ENCODE measurements around the gene CIROP. TPM values are rescaled to one million over a fixed set of nuclear protein-coding genes. Genes with fewer than 3 reads are reported as not detected.
A peak's percentile ranks its signal among the peaks of the same experiment; 100 is the strongest.

The CIROP gene
- total and polyA plus RNA-seq, 9 of the 15 experiments (the other 6 are each of a cell fraction or from before 2014, with no cell fraction given) = not detected

DNA sequence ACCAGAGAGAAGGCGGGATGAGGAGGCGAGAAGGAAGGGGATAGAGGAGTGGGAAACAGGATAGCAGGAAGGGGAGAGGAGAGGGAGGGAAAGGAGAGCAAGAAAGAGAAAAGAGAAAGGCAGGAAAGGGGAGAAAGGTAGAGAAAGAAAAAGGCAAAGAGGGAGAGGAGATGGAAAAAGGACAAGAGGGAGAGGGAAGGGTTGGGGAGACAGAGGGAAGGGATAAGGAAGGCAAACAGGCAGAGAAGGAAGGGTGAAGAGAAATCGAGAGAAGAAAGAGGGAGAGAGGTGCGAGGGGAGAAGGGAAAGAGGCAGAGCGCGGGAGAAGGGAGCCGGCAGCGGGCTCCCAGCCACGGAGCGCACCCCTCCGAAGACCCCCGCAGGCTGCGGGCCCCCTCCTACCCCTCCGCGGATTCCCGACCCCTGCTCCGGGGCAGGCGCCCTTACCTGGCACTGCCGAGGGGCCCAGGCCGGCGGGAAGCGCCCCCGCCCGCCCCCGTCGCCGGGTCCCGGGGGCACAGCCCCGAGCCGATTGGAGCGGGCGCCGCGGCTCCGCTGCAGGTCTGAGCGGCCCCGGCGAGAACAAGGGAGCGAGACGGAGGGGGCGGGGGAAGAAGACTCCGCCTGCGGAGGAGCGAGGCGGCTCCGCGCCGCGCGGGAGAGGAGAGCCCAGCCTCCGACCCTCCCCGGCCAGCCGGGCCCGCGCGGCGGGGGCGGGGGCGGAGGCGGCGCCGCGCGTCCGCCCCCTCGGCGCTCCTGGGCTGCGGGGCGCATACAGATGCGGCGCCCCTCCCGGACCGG lies 47.6 kb downstream of the CIROP start, which contains the start of gene CDH24 (continued):
- peak; percentile 34; the same call in 1 of the 2 replicates for TF ChIP-seq TOE1 (IDR thresholded peaks at IDR 0.05; ENCODE audit: borderline replicate concordance)
- TF ChIP-seq TOE1 (CRISPR knock-in tag; IDR thresholded peaks at IDR 0.05; ENCODE audit: borderline replicate concordance, low read depth) = no peak
- TF ChIP-seq ZNF696 (CRISPR knock-in tag; conservative IDR thresholded peaks at IDR 0.05) = no peak
- no peak; the same call in none of the 2 replicates for TF ChIP-seq SMAD4 (CRISPR knock-in tag; conservative IDR thresholded peaks at IDR 0.05)
- TF ChIP-seq, protein P1, sequence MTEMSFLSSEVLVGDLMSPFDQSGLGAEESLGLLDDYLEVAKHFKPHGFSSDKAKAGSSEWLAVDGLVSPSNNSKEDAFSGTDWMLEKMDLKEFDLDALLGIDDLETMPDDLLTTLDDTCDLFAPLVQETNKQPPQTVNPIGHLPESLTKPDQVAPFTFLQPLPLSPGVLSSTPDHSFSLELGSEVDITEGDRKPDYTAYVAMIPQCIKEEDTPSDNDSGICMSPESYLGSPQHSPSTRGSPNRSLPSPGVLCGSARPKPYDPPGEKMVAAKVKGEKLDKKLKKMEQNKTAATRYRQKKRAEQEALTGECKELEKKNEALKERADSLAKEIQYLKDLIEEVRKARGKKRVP (CRISPR knock-in tag; IDR thresholded peaks at IDR 0.05) = no peak
- no peak for TF ChIP-seq RFX5 (IDR thresholded peaks at IDR 0.05; ENCODE audit: low read depth, low read length)
- TF ChIP-seq, protein P2, sequence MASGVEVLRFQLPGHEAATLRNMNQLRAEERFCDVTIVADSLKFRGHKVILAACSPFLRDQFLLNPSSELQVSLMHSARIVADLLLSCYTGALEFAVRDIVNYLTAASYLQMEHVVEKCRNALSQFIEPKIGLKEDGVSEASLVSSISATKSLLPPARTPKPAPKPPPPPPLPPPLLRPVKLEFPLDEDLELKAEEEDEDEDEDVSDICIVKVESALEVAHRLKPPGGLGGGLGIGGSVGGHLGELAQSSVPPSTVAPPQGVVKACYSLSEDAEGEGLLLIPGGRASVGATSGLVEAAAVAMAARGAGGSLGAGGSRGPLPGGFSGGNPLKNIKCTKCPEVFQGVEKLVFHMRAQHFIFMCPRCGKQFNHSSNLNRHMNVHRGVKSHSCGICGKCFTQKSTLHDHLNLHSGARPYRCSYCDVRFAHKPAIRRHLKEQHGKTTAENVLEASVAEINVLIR (CRISPR knock-in tag; IDR thresholded peaks at IDR 0.05) = no peak
- TF ChIP-seq SP1 (CRISPR knock-in tag; IDR thresholded peaks at IDR 0.05) = no peak
- no peak for TF ChIP-seq RBM25 (IDR thresholded peaks at IDR 0.05; ENCODE audit: low read depth, low read length, severe bottlenecking)
- no peak for TF ChIP-seq ZNF41 (CRISPR knock-in tag; conservative IDR thresholded peaks at IDR 0.05)
- TF ChIP-seq ZNF140 (CRISPR knock-in tag; IDR thresholded peaks at IDR 0.05) = no peak
- TF ChIP-seq ZNF699 (CRISPR knock-in tag; IDR thresholded peaks at IDR 0.05; ENCODE audit: insufficient replicate concordance) = no peak
- no peak for TF ChIP-seq NCOA1 (IDR thresholded peaks at IDR 0.05; ENCODE audit: low read depth)
- TF ChIP-seq C11orf30 (IDR thresholded peaks at IDR 0.05; ENCODE audit: low read depth) = no peak
- TF ChIP-seq, protein P3, sequence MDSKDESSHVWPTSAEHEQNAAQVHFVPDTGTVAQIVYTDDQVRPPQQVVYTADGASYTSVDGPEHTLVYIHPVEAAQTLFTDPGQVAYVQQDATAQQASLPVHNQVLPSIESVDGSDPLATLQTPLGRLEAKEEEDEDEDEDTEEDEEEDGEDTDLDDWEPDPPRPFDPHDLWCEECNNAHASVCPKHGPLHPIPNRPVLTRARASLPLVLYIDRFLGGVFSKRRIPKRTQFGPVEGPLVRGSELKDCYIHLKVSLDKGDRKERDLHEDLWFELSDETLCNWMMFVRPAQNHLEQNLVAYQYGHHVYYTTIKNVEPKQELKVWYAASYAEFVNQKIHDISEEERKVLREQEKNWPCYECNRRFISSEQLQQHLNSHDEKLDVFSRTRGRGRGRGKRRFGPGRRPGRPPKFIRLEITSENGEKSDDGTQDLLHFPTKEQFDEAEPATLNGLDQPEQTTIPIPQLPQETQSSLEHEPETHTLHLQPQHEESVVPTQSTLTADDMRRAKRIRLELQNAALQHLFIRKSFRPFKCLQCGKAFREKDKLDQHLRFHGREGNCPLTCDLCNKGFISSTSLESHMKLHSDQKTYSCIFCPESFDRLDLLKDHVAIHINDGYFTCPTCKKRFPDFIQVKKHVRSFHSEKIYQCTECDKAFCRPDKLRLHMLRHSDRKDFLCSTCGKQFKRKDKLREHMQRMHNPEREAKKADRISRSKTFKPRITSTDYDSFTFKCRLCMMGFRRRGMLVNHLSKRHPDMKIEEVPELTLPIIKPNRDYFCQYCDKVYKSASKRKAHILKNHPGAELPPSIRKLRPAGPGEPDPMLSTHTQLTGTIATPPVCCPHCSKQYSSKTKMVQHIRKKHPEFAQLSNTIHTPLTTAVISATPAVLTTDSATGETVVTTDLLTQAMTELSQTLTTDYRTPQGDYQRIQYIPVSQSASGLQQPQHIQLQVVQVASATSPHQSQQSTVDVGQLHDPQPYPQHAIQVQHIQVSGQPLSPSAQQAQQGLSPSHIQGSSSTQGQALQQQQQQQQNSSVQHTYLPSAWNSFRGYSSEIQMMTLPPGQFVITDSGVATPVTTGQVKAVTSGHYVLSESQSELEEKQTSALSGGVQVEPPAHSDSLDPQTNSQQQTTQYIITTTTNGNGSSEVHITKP (IDR thresholded peaks at IDR 0.05; ENCODE audit: partially characterized antibody) = no peak
- TF ChIP-seq, protein P4, sequence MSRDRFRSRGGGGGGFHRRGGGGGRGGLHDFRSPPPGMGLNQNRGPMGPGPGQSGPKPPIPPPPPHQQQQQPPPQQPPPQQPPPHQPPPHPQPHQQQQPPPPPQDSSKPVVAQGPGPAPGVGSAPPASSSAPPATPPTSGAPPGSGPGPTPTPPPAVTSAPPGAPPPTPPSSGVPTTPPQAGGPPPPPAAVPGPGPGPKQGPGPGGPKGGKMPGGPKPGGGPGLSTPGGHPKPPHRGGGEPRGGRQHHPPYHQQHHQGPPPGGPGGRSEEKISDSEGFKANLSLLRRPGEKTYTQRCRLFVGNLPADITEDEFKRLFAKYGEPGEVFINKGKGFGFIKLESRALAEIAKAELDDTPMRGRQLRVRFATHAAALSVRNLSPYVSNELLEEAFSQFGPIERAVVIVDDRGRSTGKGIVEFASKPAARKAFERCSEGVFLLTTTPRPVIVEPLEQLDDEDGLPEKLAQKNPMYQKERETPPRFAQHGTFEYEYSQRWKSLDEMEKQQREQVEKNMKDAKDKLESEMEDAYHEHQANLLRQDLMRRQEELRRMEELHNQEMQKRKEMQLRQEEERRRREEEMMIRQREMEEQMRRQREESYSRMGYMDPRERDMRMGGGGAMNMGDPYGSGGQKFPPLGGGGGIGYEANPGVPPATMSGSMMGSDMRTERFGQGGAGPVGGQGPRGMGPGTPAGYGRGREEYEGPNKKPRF (IDR thresholded peaks at IDR 0.05; ENCODE audit: low read depth, low read length) = no peak
- TF ChIP-seq KLF13 (tag; IDR thresholded peaks at IDR 0.05; ENCODE audit: borderline replicate concordance, low read depth) = no peak
- TF ChIP-seq PCBP1 (IDR thresholded peaks at IDR 0.05; ENCODE audit: low read depth, low read length, poor library complexity, severe bottlenecking) = no peak
- no peak for TF ChIP-seq SMARCB1 (IDR thresholded peaks at IDR 0.05; ENCODE audit: insufficient read length, low read depth)

Measured in K562 (cell line).